GM18951 (cell line): Measurements from ENCODE around the gene MAN2B1.

Experiments used
- POLR2A ChIP-seq: IDR thresholded peaks from 4 replicates; pipeline ENCODE4 v1.6.1; 2011; ENCODE audit warnings: mild to moderate bottlenecking; ENCODE audit not compliant: insufficient read length, insufficient read depth; ENCODE audit errors: extremely low read depth
- in situ Hi-C: fragments of 300-500 bp; cut with MboI; formaldehyde crosslinking; loops from one replicate; pipeline ENCODE4 v1.12.0; 2022; ENCODE audit warnings: low sequenced_read_pairs, mixed read lengths, inconsistent platforms; ENCODE audit not compliant: unreplicated experiment

Gene MAN2B1

DNA sequence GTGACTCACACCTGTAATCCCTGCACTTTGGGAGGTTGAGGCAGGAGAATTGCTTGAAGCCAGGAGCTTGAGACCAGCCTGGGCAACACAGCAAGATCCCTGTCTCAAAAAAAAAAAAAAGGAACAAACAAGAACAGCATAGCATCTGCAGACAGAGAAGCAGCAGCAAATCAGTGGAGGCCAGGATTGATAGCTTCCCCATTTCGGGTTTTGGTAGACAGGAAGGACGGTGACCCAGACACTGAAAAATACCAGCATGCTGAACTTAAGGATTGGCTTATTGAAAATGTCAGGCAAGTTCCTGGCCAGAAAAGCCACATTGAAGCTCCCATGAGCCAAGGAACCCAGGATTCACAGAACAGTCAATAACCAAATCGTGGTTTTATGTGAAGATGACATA is 58.9 kb downstream of the MAN2B1 start:
- no peak for TF ChIP-seq POLR2A

DNA sequence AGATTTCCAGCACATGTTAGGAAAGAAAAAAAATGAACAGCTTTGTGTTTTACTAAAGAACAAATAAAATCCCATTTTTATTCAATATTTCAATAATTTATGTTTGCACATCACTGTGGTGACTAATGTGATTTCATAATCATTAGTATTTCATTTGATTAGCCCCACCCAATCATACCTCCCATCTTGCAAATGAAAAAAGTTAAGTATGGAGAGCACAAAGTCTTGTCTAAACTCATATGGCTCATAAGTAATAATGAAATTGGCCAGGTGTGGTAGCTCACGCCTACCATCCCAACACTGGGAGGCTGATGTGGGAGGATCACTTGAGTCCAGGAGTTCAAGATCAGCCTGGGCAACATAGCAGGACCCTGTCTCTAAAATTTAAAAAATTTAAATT is 59.7 kb downstream of the MAN2B1 start:
- in situ Hi-C loops, result no loop called here

More for the DNA sequence above, 58.9 kb downstream of the MAN2B1 start:
- in situ Hi-C loops, result no loop called here

DNA sequence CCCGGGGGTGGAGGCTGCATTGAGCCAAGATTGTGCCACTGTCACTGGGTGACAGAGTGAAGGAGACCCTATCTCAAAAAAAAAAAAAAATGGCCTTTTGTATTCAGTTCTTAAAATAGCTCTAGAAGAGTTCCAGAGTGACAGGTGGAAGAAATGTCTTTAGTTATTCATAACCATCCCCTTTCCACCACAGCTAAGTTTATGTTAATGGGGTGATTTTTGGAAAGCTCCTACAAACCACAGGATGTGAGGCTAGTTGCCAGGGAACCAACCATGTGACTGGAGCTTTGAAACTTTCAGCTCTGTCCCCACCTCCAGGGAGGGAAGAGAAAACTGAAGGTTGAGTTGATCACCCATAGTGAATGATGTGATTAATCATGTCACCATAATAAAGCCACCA is 62.8 kb downstream of the MAN2B1 start:
- in situ Hi-C loops, result no loop called here
- TF ChIP-seq POLR2A, result no peak

More for the DNA sequence above, 59.7 kb downstream of the MAN2B1 start:
- no peak for TF ChIP-seq POLR2A

DNA sequence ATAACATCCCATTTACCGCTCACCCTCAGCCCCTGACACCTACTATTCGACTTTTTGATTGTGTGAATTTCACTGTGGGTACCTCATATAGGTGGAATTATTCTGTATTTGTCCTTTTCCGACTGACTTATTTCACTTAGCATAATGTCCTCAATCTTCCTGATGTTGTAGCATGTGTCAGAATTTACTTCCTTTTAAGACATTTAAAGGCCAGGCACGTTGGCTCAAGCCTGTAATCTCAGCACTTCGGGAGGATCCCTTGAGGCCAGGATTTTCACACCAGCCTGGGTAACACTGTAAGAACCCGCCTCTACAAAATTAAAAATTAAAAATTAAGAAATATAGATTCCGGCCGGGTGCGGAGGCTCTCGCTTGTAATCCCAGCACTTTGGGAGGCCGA is 68.9 kb downstream of the MAN2B1 start:
- in situ Hi-C loops, result no loop called here

GRCh38 chr19:12596927-12597548 is 69.5 kb downstream of the MAN2B1 start:
- in situ Hi-C loops, result no loop called here
- TF ChIP-seq POLR2A, result no peak

More for the DNA sequence above, 68.9 kb downstream of the MAN2B1 start:
- no peak for TF ChIP-seq POLR2A
